Ovary (tissue), 9 donors: Measurements from ENCODE around the gene ABHD8. TPM values are rescaled to one million over a fixed set of nuclear protein-coding genes. Genes with fewer than 3 reads are reported as not detected.

Experiments
- DNase-seq, 5 donors: peaks; one replicate each; pipeline ENCODE4 v3.0.0-alpha.2; 2019 to 2020
- H3K27ac ChIP-seq, 2 donors: fragments of 200-600 bp; one replicate each; pipeline versions ENCODE4 v1.5.1 to v1.8.0; 2019 to 2022
- H3K27me3 ChIP-seq: fragments of 200-600 bp; one replicate; pipeline ENCODE4 v1.8.0; 2022
- H3K36me3 ChIP-seq: fragments of 200-600 bp; sonication (generic); one replicate; pipeline ENCODE4 v1.5.1; 2019
- H3K4me1 ChIP-seq: one replicate; pipeline ENCODE4 v1.8.1; 2013; ENCODE audit warnings: mild to moderate bottlenecking, moderate library complexity; ENCODE audit not compliant: insufficient read depth
- H3K4me3 ChIP-seq: fragments of 200-600 bp; sonication (generic); one replicate; pipeline ENCODE4 v1.5.1; 2017
- H3K9me3 ChIP-seq, 2 donors: fragments of 200-600 bp in 1 of 2; sonication (generic) in 1 of 2; one replicate each; pipeline versions ENCODE4 v1.5.1 to v1.8.1; 2013 to 2019; ENCODE audit warnings: mild to moderate bottlenecking in 1 of 2, moderate library complexity in 1 of 2
- CTCF ChIP-seq, 3 donors: fragments of 450-650 bp in 2 of 3; fragments of 200-600 bp in 1 of 3; IDR thresholded peaks; one replicate each; pipeline versions ENCODE4 v1.5.1 to v1.8.0; 2016 to 2022; ENCODE audit warnings: antibody characterized with exemption in 3 of 3, mild to moderate bottlenecking in 1 of 3
- EP300 ChIP-seq: sonication (generic); formaldehyde crosslinking; IDR thresholded peaks from one replicate; pipeline ENCODE4 v1.6.1; 2017; ENCODE audit warnings: antibody characterized with exemption
- POLR2A ChIP-seq: fragments of 450-650 bp; IDR thresholded peaks from one replicate; pipeline ENCODE4 v1.6.1; 2017; ENCODE audit warnings: antibody characterized with exemption, mild to moderate bottlenecking, moderate library complexity
- WGBS, 3 donors: extraction: QIAGEN DNeasy Blood & Tissue Kit in 1 of 3; methylation state at CpG; one replicate each; pipeline versions ENCODE4 v1.1.5 to v1.1.7; 2013 to 2017; 5-methylcytosine and 5-hydroxymethylcytosine counted together
- intact Hi-C, 4 donors: fragments of 100-400 bp; cut with DNase I; formaldehyde crosslinking; loops; one replicate each; pipeline versions ENCODE4 v1.11.0 to v1.15.1; 2022 to 2023
- polyA plus RNA-seq, 2 donors: library from polyadenylated mRNA; stranded (reverse); fragments of 200-250 nt in 1 of 2; fragments of 350-450 nt in 1 of 2; fragmentation: Illumina TruSeq in 1 of 2; extraction: RNeasy Lipid Tissue Mini Kit (QIAGEN cat#74804) in 1 of 2; gene quantifications; one replicate each; pipeline ENCODE4 v1.2.3, GENCODE V29; 2013 to 2014
- total RNA-seq, 7 donors: library from RNA; depleted of rRNA in 2 of 7; stranded (reverse); fragments of >200 nt in 2 of 7; fragmentation: NEBNext Ultra II Directional in 3 of 7; extraction: Animal tissue kit (Norgen Biotek cat#: 25700) in 3 of 7; gene quantifications; one replicate each; pipeline versions ENCODE4 v1.1.0 to v1.2.4, GENCODE V29; 2016 to 2023
- donor health status: DM: no; HTN: no; CAD: no; lungs with moderate emphysema.
- donor health status: DM: no; HTN: no; CAD: no.
- donor health status: Bipolar disorder and iron deficiency.
- donor health status: DM: yes; HTN: yes; CAD: no.
- donor health status: DM: no; HTN: no; CAD: no.
- donor health status: DM: yes; HTN: yes; CAD: no.

Gene ABHD8
- total and polyA plus RNA-seq, 9 donors, result 0.55 to 25.1 (median 15.3) TPM

GRCh38 chr19:17338433-17339078 is 35.3 kb upstream of the ABHD8 start:
- Histone ChIP-seq H3K36me3 (no peaks in the 10 kb centered on the region), H3K27ac (no peak overlapping the region), H3K4me1 (peaks cover 8% of the 10 kb centered on the region), H3K27me3 (no peaks in the 10 kb centered on the region), H3K9me3 (no peaks in the 10 kb centered on the region), H3K4me3 (no peak overlapping the region)
- TF ChIP-seq CTCF (IDR thresholded peaks at IDR 0.05), result no peak
- no peak for TF ChIP-seq POLR2A
- TF ChIP-seq EP300, result no peak
- WGBS, 3 donors, result 79 to 91% (median 80%) methylated on average over 30 of the region's 30 CpGs
- intact Hi-C loops, result no loop called here
- peak in 4 of 5 donors; percentile 13 to 66 (median 62) for DNase-seq

GRCh38 chr19:17337675-17338432 is 34.6 kb upstream of the ABHD8 start:
- peak in 2 of 5 donors; percentile 56 to 60 for DNase-seq
- Histone ChIP-seq H3K27ac (peak overlapping the region in 1 of 2 donors; percentile 81), H3K36me3 (no peaks in the 10 kb centered on the region), H3K4me1 (peaks cover 8% of the 10 kb centered on the region), H3K9me3 (no peaks in the 10 kb centered on the region), H3K27me3 (no peaks in the 10 kb centered on the region), H3K4me3 (peak overlapping the region; percentile 77)
- intact Hi-C loops, result no loop called here
- TF ChIP-seq EP300 (no peak), CTCF (IDR thresholded peaks at IDR 0.05) (no peak), POLR2A (no peak)
- WGBS, 3 donors, result 4 to 6% (median 5%) methylated on average over 41 to 50 of the region's 50 CpGs

GRCh38 chr19:17336872-17337674 is 33.8 kb upstream of the ABHD8 start, which contains the start of gene GTPBP3:
TSS of gene GTPBP3 (plus strand) at chr19:17337553. CDS start at chr19:17337612, 59 bp downstream.
- WGBS, 3 donors, result 0% methylated on average over 35 to 41 of the region's 41 CpGs
- DNase-seq, result peak; percentile 93 to 97 (median 94)
- no peaks in the 10 kb centered on the region for H3K36me3 ChIP-seq
- peak within 1 kb of the TSS; percentile 77 for H3K4me3 ChIP-seq
- H3K4me1 ChIP-seq, result peaks cover 8% of the 10 kb centered on the region
- H3K9me3 ChIP-seq, result no peaks in the 10 kb centered on the region
- no peaks in the 10 kb centered on the region for H3K27me3 ChIP-seq
- peak within 1 kb of the TSS; percentile 69 to 81 for H3K27ac ChIP-seq
- intact Hi-C loops, result no loop called here
- TF ChIP-seq CTCF (IDR thresholded peaks at IDR 0.05) (no peak), EP300 (peak; percentile 14)

- 53 to 61% (median 56%) methylated on average over 10 of the region's 10 CpGs for WGBS, 3 donors
- no peaks in the 10 kb centered on the region for H3K36me3 ChIP-seq
- no peak for DNase-seq
- no peaks in the 10 kb centered on the region for H3K27me3 ChIP-seq
- peaks cover 8% of the 10 kb centered on the region for H3K4me1 ChIP-seq
- H3K9me3 ChIP-seq, result no peaks in the 10 kb centered on the region
- peak overlapping the region; percentile 63 for H3K4me3 ChIP-seq
- intact Hi-C loops, result no loop called here
- TF ChIP-seq EP300, result no peak
- no peak for TF ChIP-seq POLR2A
- no peak overlapping the region for H3K27ac ChIP-seq
Measured at GRCh38 chr19:17335575-17335974, 32.4 kb upstream of the ABHD8 start.
